ENCODE data around the gene CTBP1.

The CTBP1 gene

DNA sequence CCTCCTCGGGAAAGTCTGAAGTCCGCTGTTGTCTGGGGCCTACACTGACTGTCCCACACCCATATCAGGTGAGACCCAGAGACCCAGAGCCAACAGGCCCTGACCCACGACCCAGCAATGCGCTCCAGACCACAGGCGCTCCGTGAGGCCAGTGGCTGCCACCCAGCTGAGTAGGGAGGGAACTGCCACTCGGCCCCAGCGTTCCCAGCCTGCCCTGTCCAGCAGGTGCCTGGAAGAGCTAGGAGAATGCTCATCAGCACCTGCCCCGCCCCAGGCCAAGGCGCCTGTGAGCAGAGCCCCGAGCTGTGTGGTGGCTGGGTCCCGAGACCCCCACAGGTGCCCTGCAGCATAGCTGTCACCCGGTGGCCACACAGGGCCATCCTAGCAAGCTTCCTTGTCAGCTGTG, 79.2 kb downstream of the CTBP1 start:
- TF ChIP-seq POLR2A (IDR thresholded peaks at IDR 0.05; ENCODE audit: low read length) (no peak), GATA1 (IDR thresholded peaks at IDR 0.05; ENCODE audit: low read depth, low read length) (no peak)
- no peak for DNase-seq

DNA sequence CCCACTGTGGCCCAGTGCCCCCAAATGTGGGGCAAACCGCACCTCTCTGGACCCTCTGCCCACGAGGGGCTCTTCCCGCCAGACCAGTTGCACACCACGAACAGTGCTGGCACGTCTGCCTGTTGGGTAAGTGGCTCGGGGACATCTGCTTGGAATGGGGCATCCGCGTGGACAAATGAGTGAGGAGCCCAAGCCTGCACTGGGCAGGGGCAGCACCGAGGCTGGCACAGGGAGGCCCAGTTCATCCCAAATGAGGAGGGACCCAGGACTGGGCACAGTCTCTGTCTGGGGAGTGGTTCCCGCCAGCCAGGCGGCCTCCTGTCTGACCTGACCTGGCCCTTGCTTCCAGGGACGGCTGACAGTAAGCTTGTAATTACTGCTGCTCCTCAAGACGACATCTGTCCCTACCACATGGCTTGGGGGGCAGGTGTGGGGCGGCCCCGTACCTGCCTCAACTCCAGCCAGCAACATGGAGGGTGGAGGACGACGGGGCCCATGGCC, 79.7 kb downstream of the CTBP1 start:
- no peak for TF ChIP-seq GATA1 (IDR thresholded peaks at IDR 0.05; ENCODE audit: low read depth, low read length)
- no peak for DNase-seq

DNA sequence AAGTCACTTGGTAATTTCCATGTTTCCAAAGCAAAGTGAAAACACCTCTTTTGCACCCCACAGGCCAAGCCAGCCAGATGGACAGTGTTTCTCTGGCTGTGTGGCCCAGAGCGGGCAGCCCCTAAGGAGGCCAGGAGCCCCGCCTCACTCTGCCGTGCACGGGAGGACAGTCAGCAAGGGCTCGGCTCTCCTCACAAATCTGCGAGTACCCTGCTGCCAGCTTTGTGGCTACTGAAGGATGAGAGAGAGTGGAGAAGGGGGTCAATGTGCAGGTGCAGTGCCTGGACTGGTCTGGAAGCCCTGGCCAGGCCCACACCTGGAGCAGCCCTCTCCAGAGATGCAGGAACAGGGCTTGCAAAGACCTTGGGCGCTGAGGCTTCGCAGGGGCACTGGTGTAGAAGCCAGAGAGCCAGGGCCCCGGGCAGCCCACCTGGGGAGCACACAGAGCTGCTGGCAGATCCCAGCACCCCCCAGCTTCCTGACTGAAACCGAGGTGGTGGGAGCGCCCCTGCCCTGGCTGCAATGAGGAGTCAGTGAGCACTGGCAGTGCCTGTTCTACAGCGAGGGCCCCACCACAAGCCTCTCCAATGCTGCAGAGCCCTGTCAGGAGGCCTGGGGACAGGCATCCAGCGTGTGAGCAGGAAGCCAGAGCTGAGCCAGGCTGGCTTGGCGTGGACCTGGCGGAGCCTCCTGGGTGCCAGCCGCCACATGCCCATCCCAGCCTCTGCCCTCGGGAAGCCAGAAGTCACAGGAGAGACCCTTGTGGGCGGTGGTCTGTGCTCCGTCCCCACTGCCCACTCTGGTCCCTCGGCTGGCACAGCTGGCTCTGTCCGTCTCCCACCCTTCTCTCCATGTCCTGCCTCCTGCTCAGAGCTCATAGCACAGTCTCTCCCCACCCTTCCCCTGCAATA, 80.5 kb downstream of the CTBP1 start:
- TF ChIP-seq GATA1 (IDR thresholded peaks at IDR 0.05; ENCODE audit: low read depth, low read length) = no peak
- no peak for TF ChIP-seq POLR2A (IDR thresholded peaks at IDR 0.05; ENCODE audit: low read length)
- DNase-seq = no peak

DNA sequence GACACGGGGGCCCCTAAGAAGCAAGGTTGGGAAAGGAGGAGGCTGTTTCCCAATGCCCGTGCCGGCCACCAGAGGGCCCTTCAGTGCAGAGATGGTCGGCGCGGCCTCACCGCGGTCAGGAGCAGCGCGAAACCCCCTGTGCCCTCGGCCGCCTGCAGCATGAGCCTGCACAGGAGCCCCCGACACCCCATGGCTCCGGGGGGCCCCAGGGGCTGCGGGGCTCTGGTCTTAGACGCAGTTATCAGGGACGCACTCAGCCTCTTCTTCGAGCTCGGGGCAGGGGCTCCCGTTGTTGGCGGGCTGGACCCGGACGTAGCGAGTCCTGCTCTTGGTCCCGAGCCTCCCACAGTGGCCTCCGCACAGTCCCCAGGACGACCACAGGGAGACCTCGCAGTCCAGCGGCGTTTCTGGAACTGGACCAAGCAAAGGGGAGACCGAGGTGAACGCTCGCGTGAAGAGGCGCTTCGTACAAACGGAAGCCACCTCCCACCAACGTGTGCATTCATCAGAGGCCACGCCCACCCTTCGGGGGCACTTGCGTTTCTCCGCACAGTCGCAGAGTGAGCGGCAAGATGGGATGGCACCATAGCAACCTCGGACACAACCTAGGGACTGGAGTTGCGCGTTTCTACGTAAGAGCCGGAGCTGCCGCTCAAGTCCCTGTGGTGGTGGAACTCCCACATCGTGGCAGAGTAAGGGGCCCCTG, 81.5 kb downstream of the CTBP1 start:
- peak; percentile 71 to 77 for DNase-seq
- no peak for TF ChIP-seq POLR2A (IDR thresholded peaks at IDR 0.05; ENCODE audit: low read length)
- TF ChIP-seq GATA1 (IDR thresholded peaks at IDR 0.05; ENCODE audit: low read depth, low read length) = no peak

DNA sequence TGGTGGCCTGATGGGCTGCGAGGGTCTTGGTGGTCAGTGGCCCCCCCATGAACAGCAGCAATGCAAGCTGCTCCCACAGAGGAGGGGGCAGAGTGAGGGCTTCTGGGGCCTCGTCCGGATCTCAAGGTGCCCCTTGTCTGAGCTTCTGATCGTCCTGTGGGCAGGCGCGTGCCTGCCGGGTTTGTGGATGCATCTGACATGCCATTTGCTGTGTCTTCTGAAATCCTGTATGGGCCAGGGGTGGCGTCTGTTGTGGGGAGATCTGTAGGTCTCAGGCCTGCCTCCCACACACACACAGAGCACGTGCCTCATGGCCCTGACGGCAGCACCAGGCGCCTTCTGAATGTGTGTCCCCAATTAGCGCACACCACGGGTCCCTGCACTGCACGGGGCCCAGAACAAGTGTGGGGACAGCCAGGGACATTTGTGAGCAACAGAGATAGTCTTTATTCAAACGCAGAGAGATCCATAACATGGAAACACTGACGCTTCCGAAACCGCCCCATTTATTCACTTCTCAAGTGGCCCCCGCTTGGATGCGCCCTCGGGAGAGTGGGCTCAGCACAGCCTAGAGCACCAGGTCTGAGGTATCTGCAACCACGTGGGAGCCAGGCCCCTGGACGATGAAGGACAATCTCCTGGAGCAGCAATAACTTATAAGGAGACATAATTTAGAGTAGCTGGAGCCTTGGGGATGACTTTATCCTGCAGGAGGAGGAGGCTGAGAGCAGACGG, 82.3 kb downstream of the CTBP1 start:
- DNase-seq = no peak
- TF ChIP-seq POLR2A (IDR thresholded peaks at IDR 0.05; ENCODE audit: low read length) (peak; percentile 17), GATA1 (IDR thresholded peaks at IDR 0.05; ENCODE audit: low read depth, low read length) (no peak)

DNA sequence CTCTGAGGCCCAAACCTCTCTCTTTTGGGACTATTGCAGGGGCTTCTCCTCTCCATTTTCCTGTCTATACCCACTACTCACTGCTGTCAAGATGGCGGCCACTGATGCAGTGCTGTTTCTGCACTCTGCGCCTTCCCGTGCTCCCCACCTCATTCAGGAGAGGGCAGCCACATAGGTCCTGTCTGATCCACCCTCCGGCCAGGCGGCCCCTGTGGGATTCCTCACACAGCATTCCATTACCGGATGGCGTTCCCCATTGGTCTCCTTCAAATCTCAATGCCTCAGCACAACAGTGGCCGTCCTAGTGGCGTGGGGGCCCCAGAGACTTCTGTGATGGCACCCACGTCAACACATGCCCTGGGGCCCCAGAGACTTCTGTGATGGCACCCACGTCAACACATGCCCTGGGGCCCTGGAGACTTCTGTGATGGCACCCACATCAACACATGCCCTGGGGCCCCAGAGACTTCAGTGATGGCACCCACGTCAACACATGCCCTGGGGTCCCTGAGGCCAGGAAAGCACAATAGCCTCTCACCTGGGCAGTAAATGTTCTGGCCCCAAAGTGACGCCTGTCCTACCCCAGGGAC, 83.9 kb downstream of the CTBP1 start:
- no peak for TF ChIP-seq GATA1 (IDR thresholded peaks at IDR 0.05; ENCODE audit: low read depth, low read length)
- no peak for TF ChIP-seq POLR2A (IDR thresholded peaks at IDR 0.05; ENCODE audit: low read length)
- DNase-seq = no peak

DNA sequence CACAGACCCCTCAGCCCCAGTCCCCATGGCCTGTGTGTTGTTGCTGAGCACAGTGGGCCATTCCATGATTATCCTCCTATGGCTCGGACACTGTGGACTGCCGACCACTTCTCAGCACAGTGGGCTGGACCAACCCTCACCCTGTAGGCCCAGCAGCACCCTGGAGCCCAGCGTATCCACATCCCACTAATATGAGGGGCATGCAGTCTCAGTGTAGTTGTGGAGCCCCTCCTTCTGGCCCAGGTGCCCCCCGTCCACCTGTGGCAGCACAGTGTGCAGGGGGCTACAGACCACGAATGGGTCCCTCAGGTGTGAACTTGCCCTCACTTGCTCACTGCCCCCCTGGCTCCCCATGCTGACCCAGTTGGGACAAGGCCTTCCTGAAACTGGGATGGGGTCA, 84.5 kb downstream of the CTBP1 start:
- TF ChIP-seq GATA1 (IDR thresholded peaks at IDR 0.05; ENCODE audit: low read depth, low read length) = no peak
- no peak for TF ChIP-seq POLR2A (IDR thresholded peaks at IDR 0.05; ENCODE audit: low read length)
- DNase-seq = no peak

DNA sequence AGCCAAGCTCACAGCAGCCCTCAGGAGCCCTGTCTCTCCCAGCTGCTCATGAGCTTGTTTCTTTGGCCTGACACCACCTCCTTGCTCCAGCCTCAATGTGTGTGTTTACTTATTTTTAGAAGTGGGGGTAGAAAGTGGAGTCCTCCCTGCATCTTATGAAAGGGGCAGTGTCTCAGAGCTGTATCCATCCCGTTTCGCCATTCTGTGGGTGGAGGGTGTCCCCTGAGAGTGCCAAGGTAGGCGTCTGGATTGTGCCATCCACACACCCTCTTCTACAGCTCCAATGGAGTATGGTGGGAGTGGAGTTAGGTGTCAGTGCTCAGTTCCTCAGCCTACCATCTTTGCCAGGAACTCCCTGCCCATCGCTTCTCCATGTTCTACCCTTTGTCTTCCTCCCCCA, 84.9 kb downstream of the CTBP1 start:
- TF ChIP-seq GATA1 (IDR thresholded peaks at IDR 0.05; ENCODE audit: low read depth, low read length) = no peak
- TF ChIP-seq POLR2A (IDR thresholded peaks at IDR 0.05; ENCODE audit: low read length) = no peak
- no peak for DNase-seq

Measured in erythroblast (primary cell).